IPS-15b (cell line): ENCODE data around the gene BNC2.

Experiments used
- H3K27me3 ChIP-seq: one replicate; pipeline ENCODE4 v1.6.1; 2013; ENCODE audit warnings: low read length; ENCODE audit not compliant: control insufficient read depth, insufficient read depth
- H3K36me3 ChIP-seq: one replicate; pipeline ENCODE4 v1.6.1; 2013; ENCODE audit warnings: low read length; ENCODE audit not compliant: control insufficient read depth, insufficient read depth
- H3K4me1 ChIP-seq: one replicate; pipeline ENCODE4 v1.6.1; 2013; ENCODE audit warnings: mild to moderate bottlenecking, low read length; ENCODE audit not compliant: control insufficient read depth, insufficient read depth
- H3K4me3 ChIP-seq: one replicate; pipeline ENCODE4 v1.5.1; 2013; ENCODE audit warnings: low read depth, low read length
- H3K9ac ChIP-seq: one replicate; pipeline ENCODE4 v1.6.1; 2013; ENCODE audit warnings: low read depth, mild to moderate bottlenecking, low read length
- H3K9me3 ChIP-seq: one replicate; pipeline ENCODE4 v1.6.1; 2013; ENCODE audit warnings: mild to moderate bottlenecking, low read length; ENCODE audit not compliant: control insufficient read depth, insufficient read depth

Gene BNC2

DNA sequence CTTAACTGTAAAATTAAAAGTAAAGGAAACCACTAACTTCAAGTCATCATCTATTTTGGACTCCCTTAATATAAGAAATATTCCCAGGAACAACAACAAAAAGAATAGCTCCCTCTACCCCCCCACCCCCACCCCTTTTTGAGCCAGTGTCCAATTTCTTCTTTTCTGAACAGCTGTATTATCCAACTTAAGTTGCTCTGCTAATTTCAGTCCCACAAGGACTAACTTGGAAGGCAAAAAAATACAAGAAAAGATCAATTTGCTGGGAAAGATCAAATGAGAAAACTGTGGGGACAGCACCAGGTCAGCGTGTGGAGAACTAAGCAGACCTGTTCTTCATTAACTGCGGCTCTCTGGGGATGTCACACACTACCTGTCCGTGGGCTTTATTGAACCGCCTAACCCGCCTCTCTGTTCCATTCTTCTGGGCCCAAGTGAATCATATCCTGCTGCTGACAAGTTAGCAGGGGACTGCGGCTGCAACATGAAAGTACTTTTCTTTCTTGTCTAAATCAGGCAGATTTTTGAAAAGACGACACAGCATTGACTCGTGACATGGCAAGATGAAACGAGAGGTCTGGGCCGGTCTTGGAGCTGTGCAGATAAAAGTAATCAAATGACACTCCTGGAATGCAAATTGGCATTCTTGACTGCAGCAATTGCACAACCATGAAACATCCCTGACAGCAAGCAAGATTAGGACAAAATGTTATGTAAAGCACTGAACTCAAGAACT lies 2.7 kb downstream of the BNC2 start:
- H3K9me3 ChIP-seq = no peaks in the 10 kb centered on the region
- H3K27me3 ChIP-seq = no peaks in the 10 kb centered on the region
- H3K36me3 ChIP-seq = no peaks in the 10 kb centered on the region
- no peak overlapping the region for H3K9ac ChIP-seq
- H3K4me3 ChIP-seq = peak overlapping the region; percentile 0
- peaks cover 17% of the 10 kb centered on the region for H3K4me1 ChIP-seq

DNA sequence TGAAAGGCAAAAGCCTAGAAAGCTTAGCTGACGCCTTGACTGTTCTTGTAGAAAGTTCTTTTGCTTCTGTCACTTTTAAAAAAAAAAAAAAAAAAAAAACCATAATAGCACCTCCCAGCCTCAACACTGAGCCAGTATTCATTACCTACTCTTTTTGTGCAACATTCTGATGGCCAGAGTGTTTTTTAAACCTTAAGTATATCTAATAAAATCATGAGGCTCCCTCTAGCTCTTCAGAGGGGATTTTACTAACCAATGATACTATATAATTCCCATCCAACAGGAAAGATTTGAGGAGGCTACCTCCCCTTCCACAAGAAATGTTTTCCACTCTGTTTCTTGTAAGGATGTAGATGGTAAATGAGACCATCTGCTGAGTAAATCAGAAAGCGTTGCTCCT lies 3.9 kb downstream of the BNC2 start:
- Histone ChIP-seq H3K9me3 (no peaks in the 10 kb centered on the region), H3K4me3 (no peak overlapping the region), H3K9ac (no peak overlapping the region), H3K36me3 (no peaks in the 10 kb centered on the region), H3K27me3 (no peaks in the 10 kb centered on the region), H3K4me1 (peaks cover 17% of the 10 kb centered on the region)

DNA sequence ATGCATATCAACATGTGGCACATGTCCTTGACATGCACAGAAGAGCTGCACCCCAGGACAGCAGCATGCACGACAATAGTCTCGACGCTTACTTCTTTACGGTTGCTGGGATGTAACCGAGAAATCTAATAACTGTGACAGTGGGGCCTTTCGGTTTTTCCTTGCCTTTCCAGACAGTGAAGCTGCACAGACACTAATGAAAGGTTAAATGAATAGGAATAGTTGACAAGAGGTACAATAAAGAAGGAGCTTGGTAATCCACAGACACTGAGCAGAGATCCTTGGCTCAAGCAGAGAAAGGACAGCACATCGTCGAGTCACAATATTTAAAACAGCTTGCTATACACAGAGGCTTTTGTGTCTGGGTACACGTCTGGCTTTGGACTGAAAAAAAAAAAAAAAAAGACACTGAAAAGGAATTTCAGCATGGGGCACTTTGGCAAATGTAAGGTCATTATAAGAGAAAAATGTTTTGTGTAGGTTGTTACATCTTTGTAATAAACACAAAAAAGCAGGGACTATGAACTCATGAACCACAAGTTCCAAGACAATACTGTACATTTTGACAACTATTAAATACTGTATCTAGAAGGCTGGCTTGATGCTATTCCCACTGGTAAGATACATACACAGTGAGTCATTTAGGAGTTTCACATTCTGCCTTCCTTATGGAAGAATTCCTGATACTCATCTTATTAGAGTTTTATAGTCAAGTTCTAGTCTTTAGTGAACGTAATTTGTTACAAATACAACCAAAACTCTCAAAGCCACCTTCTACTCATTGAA lies 5.6 kb downstream of the BNC2 start:
- Histone ChIP-seq H3K4me3 (no peak overlapping the region), H3K36me3 (no peaks in the 10 kb centered on the region), H3K9ac (no peak overlapping the region), H3K27me3 (no peaks in the 10 kb centered on the region), H3K9me3 (no peaks in the 10 kb centered on the region), H3K4me1 (peaks cover 17% of the 10 kb centered on the region)

DNA sequence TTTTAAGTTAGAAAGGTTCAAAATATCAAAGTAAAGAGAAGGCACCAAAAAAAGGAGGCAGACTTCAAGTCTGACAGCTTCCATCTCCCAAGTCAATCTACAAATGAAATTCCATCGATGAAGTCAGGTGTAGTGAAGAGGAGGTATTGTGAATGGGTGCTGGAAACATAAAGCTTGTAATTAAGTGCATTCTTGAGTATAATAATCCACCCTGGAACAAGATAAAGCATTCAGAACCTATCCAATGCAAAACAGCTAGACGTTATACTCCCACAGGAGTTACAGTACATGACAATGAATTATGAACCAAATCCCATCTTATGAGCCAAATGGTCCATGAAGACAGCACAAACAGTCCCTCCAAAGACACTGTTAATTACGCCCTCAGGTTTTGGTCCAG lies 22.3 kb downstream of the BNC2 start:
- H3K27me3 ChIP-seq = no peaks in the 10 kb centered on the region
- H3K9me3 ChIP-seq = no peaks in the 10 kb centered on the region

DNA sequence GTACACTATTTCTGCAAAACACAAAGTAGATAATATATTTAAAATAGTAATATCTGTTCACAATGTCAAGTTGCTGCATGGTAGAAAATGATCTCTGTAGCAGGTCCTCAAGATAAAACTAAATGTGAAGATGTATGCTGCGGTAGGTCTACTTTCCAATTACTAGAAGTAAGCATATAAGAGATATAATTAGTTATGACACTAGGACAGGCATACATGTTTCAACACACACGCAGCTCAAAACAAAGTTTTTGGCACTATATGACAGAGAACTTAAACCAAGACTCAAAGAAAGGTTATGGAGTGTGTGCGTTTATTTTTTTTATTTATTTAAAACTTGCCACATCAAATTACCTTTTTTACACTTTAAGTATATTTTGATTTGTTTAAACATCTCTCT lies 23.5 kb downstream of the BNC2 start:
- Histone ChIP-seq H3K4me1 (peaks cover 9% of the 10 kb centered on the region), H3K9me3 (no peaks in the 10 kb centered on the region)

More for the DNA sequence above, 22.3 kb downstream of the BNC2 start:
- Histone ChIP-seq H3K36me3 (no peaks in the 10 kb centered on the region), H3K4me1 (peaks cover 18% of the 10 kb centered on the region), H3K9ac (no peak overlapping the region), H3K4me3 (no peak overlapping the region)

DNA sequence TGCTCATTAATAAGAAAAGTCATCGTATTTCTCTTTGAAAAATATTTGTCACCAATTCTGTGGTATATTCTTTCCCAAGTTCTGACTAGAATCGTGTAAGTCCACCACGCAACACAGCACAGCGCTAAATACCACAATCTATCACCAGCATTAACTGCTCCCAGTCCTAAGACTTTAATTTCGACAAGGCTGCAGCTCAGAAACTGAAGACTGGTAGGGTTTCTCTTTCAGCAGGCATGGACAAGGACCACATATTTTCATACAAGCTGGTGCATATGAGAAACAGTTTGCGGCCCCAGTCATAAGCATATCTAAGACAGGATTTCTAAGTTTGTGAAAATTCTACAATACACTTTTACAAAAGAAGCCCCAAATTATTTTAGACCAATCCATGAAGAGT lies 24.1 kb downstream of the BNC2 start:
- H3K27me3 ChIP-seq = no peaks in the 10 kb centered on the region
- H3K4me1 ChIP-seq = peaks cover 9% of the 10 kb centered on the region
- H3K9me3 ChIP-seq = no peaks in the 10 kb centered on the region
- no peaks in the 10 kb centered on the region for H3K36me3 ChIP-seq
- H3K9ac ChIP-seq = no peak overlapping the region
- no peak overlapping the region for H3K4me3 ChIP-seq

More for the DNA sequence above, 23.5 kb downstream of the BNC2 start:
- no peak overlapping the region for H3K4me3 ChIP-seq
- H3K36me3 ChIP-seq = no peaks in the 10 kb centered on the region
- H3K27me3 ChIP-seq = no peaks in the 10 kb centered on the region
- no peak overlapping the region for H3K9ac ChIP-seq

DNA sequence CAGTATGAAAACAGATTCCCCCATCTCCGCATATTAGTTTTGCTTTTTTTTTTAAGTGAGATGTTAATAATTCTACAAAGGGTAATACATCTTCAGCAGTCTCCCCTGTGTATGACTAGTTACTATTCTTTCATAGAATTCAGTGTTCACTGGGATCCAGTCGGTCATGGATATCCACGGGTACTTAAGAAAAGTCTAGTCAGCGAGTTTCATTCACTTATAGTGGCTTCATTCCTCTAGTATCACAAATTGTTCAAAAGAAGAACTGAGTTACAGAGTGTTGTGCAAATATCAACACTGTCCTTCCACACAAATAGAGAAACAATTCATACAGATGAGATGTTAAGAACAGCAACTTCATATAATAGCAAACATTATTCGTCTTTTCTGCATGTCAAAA lies 35.7 kb downstream of the BNC2 start:
- Histone ChIP-seq H3K9ac (no peak overlapping the region), H3K4me1 (peaks cover 5% of the 10 kb centered on the region), H3K4me3 (no peak overlapping the region), H3K9me3 (no peaks in the 10 kb centered on the region), H3K36me3 (no peaks in the 10 kb centered on the region), H3K27me3 (no peaks in the 10 kb centered on the region)

DNA sequence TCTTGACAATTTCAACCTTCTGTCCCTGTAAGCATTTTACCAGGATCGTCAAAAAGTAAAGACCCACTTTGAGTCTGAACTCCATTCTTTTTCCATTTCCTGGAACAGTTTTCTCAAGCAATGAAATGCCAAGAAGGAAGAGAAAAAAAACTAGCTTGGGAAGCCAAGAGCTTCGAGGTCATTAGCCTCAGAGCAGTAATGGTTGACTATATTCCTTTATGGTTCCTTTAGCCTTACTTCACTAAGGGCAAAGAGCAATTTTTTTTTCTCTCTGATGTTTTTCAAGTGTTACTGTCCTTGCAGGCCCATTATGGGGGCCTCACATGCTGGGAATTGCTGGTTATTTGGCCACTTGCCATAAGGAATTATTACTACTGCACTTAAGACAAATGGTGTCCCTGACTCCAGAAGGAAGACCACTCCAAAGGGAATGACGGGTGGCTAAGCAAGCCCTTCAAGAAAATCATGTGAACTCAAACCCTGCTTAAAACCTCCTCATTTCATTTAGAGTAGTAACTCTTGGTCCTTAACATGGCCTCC lies 37.1 kb downstream of the BNC2 start:
- Histone ChIP-seq H3K9me3 (no peaks in the 10 kb centered on the region), H3K9ac (no peak overlapping the region), H3K36me3 (no peaks in the 10 kb centered on the region), H3K27me3 (no peaks in the 10 kb centered on the region), H3K4me1 (peaks cover 11% of the 10 kb centered on the region), H3K4me3 (no peak overlapping the region)

DNA sequence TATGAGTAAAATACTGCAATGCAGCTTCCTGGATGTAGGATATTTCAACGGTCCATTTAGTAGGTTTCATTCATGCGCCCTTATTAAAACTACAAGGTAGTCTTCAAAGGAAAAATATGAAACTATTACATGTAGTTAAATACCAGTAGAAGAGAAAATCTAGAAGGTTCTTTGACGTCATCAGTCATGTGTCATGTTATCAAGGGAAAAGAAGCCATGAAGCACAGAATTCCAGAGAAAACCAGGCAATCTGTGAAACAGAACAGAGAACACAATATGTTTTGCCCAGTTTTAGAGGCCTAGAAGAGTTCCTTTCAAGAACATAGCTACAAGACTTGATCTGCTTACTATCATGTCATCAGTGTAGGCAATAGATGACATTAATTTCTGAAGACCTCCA lies 38.4 kb downstream of the BNC2 start:
- H3K4me3 ChIP-seq = no peak overlapping the region
- H3K36me3 ChIP-seq = no peaks in the 10 kb centered on the region
- no peak overlapping the region for H3K9ac ChIP-seq
- H3K9me3 ChIP-seq = no peaks in the 10 kb centered on the region
- peaks cover 13% of the 10 kb centered on the region for H3K4me1 ChIP-seq
- H3K27me3 ChIP-seq = no peaks in the 10 kb centered on the region

DNA sequence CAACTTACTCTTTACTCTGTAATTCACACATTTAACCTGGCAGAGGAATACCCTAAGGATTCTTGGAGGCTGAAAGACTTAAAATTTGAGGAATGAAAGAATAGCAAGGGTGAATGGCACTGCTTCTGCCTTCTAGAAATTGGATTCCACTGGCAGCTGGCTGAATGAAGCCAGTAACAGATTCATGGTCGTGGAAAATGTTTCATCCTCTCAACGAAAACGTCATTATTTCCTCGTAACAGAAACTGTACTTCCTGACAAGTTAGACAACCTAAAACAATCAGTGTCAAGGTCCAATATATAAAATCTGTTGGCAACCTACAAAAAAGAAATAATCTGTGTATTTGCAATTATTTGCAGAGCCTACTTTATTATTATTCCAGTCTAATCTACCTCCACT lies 39.7 kb downstream of the BNC2 start:
- no peak overlapping the region for H3K9ac ChIP-seq
- no peaks in the 10 kb centered on the region for H3K27me3 ChIP-seq
- no peak overlapping the region for H3K4me3 ChIP-seq
- H3K36me3 ChIP-seq = no peaks in the 10 kb centered on the region
- no peaks in the 10 kb centered on the region for H3K9me3 ChIP-seq
- H3K4me1 ChIP-seq = peaks cover 15% of the 10 kb centered on the region

DNA sequence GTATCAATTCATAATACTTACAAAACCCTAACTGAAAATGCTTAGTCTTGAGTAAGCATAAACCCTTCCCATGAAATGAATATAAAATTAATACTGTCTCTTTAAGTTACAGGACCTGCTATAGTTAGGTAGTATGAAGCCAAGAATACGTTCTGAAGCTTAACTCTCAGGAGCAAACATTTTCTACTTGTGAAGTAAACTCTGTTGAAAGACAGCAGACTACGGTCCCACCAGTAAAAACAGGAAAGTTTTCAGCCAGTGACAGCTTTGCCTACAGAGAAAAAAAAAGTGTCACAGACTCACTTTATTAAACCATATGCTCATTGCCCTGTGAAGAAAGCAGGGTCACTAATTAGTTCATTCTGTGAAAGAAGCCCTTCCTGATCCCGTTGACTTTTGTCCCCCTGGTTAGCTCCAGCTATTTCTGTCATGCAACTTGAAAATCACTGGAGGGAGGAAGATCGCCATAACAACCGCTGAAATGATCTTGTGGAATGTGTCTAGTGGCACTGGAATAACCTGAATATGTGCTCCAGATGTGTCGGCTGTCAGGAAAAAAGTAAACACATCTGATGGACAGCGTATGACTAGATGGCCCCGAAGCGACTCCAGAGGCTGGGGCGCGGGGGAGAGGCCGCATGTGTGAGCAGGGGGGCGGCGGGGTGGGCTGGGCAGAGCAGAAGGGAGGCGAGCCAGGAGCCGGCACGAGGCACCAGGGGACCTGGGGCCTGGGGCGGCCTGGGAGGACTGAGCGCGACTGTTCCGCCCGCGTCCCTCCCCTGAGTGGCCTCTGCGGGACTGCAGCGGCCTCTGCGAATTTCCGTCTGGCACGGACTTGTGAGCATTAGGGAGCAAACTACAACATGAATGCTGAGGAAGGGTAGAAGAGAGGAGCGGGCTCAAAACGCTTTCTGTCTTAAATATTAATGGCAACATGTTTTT lies 41.9 kb downstream of the BNC2 start:
- no peaks in the 10 kb centered on the region for H3K9me3 ChIP-seq
- H3K27me3 ChIP-seq = no peaks in the 10 kb centered on the region
- H3K4me3 ChIP-seq = peak overlapping the region; percentile 7
- no peak overlapping the region for H3K9ac ChIP-seq
- no peaks in the 10 kb centered on the region for H3K36me3 ChIP-seq
- peaks cover 22% of the 10 kb centered on the region for H3K4me1 ChIP-seq
